Left renal cortex interstitium (tissue), 4 donors: ENCODE results near the gene SRMS. TPM values are rescaled to one million over a fixed set of nuclear protein-coding genes. Genes with fewer than 3 reads are reported as not detected.
"Not testable (repeated sequence)": the region's sequence is repeated elsewhere in the genome, so short reads cannot be mapped to it uniquely, and the experiment has no call there.

Experiments used
- DNase-seq, 4 donors: peaks; one replicate each; pipeline ENCODE4 v3.0.0-alpha.2; 2013; ENCODE audit warnings: low read depth in 4 of 4, low spot score in 2 of 4, missing footprints in 1 of 4
- polyA plus RNA-seq, 4 donors: library from polyadenylated mRNA; unstranded; fragments of 120-200 nt; gene quantifications; one replicate each; pipeline ENCODE4 v1.2.1, GENCODE V29; 2013; ENCODE audit not compliant: insufficient read length in 4 of 4

The SRMS gene
- polyA plus RNA-seq, 4 donors = 0.11 to 0.33 (median 0.30) TPM; not detected in 1

DNA sequence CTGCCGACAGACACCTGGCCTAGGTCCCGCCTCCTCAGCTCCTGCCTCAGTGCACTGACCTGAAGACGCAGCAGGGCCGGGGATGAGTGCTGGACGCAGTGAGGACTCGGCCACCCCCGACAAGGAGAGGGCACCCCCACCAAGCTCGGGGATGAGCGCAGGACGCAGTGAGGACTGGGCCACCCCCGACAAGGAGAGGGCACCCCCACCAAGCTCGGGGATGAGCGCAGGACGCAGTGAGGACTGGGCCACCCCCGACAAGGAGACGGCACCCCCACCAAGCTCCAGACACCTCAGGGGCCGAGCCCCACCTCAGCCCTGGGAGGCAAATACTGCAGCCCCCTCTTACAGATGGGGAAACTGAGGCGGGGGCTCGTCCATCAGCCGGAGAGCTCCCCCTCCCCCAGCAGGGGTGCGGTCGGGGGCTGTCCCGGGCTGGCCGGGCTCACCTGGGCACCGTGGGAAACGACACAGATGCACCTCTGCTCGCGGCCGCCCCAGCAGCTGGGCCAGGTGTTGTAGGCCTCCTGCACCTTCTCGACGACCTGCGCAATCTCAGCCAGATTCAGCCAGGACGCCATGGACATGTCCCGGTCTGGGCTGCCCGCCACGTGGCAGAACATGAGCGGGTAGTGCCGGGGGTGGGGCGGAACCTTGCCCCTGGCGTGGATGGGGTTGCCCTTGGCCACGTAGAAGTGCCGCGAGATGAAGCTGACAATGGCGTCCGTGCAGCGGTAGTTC is 19.0 kb upstream of the SRMS start:
- no peak for DNase-seq

DNA sequence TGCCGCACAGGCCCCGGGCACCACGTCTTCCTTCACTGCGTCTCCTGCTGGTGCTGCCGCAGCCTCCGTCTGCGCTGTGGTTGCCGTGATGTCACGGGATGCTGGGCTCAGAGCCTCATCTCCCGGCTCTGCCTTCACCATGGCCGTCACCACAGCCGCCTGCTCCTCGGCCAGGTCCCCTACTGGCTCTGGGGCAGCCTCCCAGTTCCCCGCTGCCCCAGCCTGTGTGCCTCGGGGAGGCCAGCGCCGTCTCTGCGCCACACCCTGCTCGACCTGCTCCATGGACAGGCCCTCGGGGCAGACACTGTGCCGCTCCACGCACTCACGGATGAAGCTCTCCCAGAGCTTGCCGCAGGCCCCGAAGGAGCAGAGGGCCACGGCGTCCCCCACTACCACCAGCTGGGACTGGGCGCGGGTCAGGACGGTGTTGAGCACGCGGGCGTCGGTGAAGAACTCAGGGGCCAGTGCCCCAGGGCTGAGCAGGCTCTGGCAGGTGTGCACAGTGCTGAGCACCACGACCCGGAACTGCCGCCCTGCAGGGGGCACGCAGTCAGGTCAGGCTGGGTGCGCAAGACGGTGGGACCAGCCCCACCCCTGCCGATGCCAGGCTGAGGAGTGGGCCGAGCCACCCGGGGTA is 18.3 kb upstream of the SRMS start:
- no peak for DNase-seq

DNA sequence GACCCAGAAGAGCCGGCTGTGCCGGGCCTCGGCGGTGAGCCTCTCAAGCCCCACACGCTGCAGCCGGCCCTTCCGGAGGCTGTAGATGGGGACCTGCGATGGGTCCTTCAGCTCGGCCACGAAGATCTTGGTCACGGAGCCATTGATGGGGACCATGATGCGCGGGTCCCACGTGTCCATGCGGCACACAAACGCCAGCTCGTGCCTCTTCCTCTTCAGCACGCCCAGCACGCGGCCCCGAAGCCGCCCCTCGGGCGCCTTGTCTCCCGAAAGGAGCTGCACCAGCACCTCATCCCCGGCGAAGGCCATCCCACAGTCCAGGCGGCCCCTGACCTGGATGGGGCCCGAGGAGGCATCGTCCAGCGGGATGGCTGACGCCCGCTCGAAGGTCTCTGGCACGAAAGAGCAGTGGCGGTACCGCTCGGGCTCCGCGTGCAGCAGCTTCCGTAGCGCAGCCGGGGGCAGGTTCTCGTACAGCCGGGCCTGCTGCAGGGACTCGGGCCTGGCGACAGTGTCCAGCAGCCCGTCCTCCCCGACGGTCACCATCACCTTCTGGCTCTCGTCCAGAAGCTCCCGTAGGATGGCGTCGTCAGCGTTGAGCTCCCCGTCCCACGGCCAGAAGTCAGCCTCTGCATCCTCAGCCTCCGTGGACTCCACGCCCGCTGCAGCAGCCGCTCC is 17.6 kb upstream of the SRMS start:
- DNase-seq = no peak

DNA sequence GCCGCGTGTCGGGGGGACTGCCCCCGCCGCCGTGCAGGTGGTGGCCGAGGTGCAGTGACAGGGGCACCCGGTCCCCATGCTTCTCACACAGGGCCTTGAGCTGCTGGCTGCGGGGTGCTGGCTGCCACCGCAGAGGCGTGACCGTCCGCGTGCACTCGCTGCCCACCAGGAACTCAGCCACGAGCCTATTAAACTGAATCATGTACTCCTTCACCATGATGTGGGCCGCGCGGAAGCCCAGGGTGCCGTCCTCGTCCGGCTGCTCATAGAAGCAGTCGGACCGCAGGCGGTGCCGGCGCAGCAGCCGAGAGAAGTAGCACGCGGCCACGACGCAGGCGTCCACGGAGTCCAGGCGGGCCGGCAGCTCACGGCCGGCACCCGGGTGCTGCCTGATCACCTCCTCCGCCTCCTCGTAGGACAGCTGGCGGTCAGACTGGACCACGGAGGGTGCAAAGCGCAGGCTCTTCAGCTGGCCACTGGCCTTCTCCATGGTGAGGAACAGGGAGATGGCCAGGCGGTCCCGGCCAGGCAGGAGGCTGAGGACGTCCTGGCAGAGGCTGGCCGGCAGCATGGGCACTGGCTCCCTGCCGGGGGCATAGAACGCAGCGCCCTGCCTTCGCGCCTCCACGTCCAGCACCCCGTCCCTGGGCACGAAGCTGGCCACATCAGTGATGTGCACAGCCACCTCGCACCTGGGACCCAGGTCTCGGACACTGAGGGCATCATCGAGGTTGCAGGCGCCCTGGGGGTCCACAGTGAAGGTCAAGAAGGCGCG is 16.7 kb upstream of the SRMS start:
- DNase-seq = no peak

DNA sequence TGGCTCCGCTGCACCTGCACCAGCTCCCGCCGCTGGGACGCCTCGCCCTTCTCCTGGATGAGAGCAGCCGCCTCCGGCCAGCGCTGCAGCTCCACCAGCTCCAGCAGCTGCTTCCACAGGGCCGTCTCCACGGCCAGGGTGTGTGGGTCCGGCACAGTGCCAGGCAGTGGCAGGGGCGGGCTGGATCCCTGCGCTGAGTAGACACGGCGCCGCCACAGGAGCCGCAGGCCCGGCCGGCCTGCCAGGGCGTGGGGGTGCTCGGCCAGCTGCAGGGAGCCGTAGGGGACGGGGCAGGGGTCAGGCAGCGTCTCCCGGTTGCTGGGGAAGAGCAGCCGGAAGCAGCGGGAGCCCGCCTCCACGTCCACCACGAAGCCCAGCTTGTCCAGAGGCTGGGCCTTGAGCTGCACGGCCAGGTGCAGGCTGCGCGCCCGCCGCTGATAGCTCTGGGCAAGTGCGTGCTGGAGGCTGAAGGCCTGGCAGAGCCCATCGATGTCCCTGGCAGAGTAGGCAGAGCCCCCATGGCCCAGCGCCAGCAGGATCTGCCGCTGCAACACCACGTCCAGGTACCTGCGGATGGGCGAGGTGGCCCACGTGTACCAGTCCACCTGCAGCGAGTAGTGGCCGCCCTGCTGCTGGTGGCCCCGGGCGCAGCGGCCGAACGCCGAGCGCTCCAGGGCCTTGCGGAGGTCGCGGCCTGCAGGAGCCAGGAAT is 15.8 kb upstream of the SRMS start:
- no peak for DNase-seq

DNA sequence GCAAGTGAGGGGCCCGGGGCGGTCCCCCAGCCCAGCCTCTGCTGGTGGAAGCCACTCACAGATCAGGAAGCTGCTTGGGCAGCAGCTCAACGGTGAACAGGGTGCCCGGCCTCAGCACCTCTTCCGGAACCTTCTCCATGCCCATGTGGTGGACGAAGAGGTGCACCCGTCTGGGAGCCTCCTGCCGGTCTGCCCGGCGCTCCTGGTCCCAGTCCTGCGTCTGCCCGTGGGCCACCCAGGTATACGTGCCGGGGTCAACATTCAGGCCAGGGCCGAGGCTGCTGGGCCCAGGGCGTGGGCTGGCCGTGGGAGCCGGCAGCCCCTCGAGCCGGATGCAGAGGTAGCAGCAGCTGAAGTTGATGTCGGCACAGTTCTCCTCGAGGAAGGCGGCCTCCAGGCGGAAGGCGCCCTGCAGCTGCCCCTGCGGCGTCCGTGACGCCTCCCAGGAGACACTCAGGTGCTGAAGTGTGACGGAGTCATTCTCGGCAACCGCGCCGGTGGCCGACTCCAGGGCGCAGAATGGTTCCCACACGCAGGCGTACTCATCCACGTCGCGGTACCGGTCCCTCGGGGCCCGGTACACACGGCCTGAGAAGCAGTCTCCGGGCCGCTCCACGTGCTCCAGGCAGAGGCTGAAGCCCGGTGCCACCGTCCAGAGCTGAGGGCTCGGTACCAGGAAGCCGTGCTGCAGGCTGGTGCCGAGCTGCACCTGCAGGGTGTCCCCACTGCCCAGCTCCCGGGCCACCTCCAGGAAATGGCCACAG is 15.1 kb upstream of the SRMS start:
- no peak for DNase-seq

DNA sequence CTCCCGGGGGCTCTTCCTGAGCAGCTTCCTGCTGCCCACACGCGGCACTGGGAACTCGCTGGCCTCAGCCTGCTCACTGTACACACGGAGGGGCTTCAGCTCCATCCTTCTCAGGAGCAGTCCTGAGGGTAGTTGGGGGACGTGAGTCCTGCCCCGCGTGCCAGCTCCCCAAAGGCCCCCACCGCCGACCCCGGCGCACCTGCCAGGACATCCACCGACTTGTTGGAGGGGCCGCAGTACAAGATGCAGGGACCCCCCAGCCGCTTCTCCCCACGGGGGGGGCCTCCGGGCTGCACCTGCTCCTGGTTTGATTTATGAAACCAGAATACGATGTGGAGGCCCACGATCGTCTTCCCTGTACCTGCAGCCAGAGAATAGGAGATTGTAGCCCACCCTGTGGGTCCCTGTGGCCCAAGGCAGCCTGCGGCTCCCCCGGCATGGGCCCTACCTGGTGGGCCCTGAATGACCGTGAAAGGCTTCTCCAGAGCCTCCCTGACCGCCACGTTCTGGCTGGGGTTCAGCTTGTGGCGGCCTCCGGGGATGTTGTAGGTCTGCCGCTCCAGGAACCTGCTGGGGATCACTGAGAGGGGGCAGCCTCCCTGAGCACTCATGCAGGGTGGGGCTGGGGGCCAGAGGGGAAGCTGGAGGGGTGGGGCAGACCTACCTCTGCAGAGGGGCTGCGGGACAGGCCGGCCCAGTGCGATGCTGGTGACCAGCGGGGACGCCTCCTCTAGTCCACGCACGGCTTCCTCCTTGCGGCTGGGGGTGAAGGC is 14.3 kb upstream of the SRMS start:
- DNase-seq = no peak

DNA sequence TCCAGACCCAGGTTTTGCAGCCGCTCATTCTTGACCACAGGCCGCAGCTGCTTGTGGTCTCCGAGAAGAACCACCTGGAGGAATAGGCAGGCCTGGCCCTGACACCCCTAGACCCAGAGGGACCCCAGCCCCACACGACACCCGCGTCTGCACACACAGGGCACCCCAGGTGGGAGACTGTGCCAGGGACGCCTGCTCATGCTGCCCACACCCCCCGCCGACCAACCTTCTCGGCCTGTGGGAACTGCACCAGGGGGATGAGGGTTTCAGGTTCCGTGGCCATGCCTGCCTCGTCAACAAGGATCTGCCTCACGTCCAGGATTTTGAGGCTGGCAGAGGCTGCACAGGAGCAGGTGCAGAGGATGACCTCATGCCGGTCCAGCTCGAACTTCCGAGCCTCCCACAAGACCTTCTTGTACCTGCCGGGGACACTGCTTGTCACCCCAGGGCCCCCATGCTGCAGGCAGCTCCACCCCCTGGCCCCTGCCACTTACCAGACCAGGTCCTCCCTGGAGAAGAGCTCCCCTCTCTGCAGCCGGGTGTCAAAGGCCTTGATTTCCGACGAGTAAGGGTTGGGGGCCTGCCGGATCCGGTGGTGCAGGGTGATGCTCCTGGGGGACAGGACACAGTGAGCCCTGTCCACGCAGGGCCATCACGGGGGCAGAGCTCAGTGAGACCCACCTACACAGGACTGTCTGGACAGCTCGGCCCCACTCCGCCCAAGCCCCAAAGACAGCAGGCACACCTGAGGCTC is 13.5 kb upstream of the SRMS start:
- no peak for DNase-seq

DNA sequence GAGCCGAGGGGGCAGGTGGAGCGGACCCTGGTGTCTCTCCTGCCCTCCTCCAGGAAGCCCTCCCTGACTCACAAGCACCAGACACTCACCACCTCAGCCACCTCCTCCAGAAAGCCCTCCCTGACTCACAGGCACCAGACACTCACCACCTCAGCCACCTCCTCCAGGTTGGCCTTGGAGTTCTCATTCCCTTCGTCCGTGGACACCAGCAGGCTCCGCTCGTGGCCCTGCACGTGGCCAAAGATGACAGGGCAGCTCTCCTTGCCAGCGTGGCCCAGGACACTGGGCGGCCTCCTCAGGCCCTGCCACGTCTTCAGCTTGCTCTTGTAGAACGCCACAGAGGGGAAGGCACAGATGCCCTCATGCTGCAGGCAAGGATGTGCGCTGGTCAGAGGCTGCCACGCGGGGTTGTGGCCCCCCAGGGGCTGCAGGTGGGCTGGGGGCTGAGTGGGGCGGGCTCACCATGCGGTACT is 12.8 kb upstream of the SRMS start:
- no peak for DNase-seq

DNA sequence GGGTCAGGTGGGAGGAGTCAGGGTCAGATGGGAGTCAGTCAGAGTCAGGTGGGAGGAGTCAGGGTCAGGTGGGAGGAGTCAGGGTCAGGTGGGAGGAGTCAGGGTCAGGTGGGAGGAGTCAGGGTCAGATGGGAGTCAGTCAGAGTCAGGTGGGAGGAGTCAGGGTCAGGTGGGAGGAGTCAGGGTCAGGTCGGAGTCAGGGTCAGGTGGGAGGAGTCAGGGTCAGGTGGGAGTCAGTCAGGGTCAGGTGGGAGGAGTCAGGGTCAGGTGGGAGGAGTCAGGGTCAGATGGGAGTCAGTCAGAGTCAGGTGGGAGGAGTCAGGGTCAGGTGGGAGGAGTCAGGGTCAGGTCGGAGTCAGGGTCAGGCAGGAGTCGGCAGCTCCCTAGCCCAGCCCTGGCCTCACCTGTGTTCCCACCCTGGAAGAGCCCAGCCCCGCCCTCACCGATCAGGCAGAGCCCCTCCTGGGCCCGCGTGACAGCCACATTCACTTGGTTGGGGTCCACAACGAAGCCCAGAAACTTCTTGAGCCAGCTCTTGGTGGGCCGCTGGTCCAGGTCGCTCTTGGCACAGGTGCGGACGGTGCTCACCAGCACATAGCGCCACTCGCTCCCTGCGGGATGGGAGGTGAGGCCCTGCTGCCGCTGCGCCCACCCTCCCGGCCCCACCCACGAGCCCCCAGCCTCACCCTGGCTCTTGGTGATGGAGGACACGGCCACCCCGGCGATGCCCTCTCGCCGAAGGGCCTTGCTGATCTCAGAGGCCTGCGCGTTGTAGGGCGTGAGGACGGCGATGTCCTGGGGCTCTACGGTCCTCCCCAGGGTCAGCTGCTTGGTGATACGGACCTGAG is 12.2 kb upstream of the SRMS start:
- not testable (repeated sequence) for DNase-seq

DNA sequence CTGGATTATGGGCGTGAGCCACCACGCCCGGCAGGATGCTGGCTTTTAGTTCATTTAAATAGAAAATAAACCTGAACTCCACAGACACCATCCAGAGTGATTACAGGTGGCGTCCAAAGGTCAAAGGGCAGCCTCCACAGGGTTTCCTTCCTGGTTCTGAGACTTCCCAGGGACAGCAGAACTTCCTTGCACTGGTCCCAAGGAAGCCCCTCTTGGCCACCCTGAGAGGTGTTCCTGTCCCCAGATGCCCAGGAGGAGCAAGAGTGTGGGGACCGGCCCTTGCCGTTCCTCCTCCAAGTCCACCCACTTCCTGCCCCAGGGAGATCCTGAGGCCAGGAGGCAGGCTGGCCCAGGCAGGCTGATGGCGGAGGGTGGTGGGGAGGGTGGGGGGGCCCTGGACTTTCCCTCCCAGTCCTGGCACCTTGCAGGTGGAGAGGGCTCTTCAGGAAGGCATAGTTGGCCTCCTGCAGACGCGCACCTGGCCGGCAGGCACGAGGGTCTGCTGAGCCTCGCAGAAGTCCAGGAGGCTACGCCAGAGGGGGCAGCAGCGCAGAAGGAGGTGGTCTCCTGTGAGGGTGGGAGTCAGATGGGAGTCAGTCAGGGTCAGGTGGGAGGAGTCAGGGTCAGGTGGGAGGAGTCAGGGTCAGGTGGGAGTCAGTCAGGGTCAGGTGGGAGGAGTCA is 11.4 kb upstream of the SRMS start:
- DNase-seq = no peak

DNA sequence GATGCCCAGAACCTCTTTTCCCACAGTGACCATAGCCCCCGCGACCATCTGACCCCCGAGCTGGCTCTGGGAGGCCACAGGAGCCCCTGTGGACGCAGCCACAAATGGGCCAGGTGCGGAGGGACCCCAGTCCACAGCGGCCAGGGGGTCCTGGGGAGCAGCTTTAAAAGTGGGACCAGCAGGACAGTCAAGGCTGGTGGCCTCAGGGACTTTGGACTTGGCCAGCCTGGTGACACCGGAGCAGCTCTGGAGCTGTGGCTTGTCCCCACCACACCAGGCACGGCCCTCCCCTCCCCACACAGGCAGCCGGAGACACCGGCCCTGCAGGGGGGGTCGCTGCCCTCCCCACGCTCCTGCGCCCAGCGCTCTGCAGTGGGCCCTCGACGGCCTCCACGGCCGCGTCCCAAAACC is 9.9 kb upstream of the SRMS start:
- DNase-seq = no peak

DNA sequence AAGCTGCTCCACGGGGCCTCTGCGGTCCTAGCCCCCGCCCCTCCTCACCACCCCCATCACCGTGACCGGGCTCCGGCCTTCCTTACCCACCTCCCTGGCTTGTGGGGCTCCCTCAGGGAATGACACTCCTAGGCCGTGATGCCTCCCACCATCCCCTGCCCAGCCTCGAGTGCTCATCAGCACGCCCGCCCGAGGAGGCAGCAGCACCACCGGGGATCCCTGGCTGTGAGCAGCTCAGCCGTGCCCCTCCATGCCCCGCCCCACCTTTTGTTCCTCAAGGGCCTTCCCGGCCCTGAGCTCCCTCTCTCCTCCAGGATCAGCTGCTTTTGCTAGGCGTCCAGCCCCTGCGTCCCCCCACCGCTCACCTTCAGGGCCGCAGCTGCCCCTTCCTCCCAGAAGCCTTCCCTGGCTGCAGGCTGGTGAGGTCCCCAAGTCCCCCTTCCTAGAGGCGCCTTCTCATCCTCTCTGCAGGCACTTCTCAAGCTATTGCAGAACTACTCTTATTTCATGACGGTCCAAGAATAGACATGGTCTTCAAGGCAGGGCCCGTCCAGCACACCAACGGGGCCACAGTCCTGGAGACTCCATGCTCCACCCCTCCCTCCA is 9.4 kb upstream of the SRMS start:
- DNase-seq = no peak

DNA sequence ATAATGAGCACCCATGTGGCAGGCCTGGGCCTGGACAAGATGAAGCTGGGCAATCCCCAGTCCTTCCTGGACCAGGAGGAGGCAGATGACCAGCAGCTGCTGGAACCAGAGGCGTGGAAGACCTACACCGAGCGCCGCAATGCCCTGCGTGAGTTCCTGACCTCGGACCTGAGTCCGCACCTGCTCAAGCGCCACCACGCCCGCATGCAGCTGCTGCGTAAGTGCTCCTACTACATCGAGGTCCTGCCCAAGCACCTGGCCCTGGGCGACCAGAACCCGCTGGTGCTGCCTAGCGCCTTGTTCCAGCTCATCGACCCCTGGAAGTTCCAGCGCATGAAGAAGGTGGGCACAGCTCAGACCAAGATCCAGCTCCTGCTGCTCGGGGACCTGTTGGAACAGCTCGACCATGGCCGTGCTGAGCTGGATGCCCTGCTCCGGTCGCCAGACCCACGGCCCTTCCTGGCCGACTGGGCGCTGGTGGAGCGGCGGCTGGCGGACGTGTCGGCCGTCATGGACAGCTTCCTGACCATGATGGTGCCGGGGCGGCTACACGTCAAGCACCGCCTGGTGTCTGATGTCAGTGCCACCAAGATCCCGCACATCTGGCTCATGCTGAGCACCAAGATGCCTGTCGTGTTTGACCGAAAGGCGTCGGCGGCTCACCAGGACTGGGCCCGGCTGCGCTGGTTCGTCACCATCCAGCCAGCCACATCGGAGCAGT is 8.3 kb upstream of the SRMS start:
- DNase-seq = no peak
